Eye (tissue), 1 donor: ENCODE data around the gene APOBEC3F.
"Not testable (repeated sequence)": the region's sequence is repeated elsewhere in the genome, so short reads cannot be mapped to it uniquely, and the experiment has no call there.

Experiments
- DNase-seq: peaks from one replicate; pipeline ENCODE4 v3.0.0-alpha.2; 2015

Gene APOBEC3F

GRCh38 chr22:39028281-39028680 is 12.4 kb upstream of the APOBEC3F start:
- DNase-seq: no peak

DNA sequence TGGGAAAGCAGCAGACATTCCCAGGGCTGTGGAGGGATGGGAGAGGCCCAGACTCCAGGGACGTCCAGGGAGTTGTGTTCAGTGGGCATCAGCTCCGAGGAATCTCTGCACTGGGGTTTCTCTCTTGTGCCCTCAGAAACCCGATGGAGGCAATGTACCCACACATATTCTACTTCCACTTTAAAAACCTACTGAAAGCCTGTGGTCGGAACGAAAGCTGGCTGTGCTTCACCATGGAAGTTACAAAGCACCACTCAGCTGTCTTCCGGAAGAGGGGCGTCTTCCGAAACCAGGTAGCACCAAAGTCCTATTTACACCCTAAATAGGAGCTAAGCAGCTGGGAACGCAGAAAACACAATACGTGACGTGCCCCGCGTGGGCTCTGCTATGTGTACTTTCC is 11.4 kb upstream of the APOBEC3F start:
- DNase-seq: no peak

- DNase-seq: no peak
Measured at GRCh38 chr22:39030705-39031104, 10.0 kb upstream of the APOBEC3F start.

DNA sequence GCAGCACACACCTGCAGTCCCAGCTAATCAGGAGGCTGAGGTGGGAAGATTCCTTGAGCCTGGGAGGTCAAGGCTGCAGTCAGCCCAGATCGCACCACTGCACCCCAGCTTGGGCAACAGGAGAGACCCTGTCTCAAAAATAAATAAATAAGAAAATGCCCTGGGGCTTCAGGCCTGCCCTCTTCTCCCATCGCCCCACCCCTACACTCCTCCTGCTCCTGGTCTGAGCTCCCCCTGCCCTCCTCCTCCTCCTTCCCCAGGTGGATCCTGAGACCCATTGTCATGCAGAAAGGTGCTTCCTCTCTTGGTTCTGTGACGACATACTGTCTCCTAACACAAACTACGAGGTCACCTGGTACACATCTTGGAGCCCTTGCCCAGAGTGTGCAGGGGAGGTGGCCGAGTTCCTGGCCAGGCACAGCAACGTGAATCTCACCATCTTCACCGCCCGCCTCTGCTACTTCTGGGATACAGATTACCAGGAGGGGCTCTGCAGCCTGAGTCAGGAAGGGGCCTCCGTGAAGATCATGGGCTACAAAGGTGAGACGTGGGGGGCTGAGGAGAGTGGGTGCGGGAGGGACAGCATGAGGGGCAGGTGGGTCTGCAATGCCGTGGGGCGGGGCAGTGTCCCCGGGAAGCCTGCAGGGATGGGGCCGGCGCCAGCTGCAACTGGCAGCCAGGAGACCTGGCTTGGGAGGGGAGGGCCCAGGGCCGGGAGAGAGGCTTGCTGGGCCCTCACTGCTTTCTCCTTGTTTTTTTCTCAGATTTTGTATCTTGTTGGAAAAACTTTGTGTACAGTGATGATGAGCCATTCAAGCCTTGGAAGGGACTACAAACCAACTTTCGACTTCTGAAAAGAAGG is 9.0 kb upstream of the APOBEC3F start:
- DNase-seq: not testable (repeated sequence)

DNA sequence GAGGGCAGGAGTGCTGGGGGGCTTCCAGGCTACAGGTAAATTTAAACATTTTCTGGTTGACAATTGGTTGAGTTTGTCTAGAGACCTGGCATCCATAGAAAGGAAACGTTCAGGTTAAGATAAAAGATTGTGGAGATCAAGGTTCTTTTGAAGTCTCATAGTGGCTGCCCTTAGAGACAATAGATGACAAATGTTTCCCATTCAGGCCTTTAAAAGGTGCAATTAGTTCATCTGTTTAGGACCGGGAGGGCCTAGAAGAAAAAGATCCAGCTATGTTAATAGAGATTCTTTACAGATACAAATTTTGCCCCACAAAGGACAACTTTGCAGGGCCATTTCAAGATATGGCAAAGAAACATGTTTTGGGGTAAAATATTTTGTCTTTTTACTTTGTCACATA is 3.6 kb upstream of the APOBEC3F start:
- not testable (repeated sequence) for DNase-seq

- DNase-seq: no peak
Measured at GRCh38 chr22:39039306-39040126, 1.1 kb upstream of the APOBEC3F start.

GRCh38 chr22:39040155-39040537 is 518 bp upstream of the APOBEC3F start:
- DNase-seq: not testable (repeated sequence)

DNA sequence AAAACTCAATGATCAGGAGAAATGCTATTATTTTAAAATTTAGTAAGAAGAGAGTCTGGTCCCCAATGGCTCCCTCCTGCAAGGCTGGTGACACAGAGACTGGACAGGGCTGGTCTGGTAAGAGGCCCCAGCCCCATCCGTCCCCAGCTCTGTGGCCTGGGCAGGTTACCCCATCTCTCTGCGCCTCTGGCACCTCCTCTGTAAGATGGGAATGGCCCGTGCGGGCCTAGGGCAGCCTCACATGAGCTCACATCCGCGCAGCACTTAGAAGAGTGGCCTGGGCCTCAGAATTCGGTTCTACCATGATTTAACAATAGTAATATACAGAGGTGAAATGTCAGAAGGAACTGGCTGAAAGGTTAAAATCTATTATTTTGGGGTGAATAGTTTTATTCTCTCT is 1.2 kb downstream of the APOBEC3F start:
- DNase-seq: no peak

DNA sequence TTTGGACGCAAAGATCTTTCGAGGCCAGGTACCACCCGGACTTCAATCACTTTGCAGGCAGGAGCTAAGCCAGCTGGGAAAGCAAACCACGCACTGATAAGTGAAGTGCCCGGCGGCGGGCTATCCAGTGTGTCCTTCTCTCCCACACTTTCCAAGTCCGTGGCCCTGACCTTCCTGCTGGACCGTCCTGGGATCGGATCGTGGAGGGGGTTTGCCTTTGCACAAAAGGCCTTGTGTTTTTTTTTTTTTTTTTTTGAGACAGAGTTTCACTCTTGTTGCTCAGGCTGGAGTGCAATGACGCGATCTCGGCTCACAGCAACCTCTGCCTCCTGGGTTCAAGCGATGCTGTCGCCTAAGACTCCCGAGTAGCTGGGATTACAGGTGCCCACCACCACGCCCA is 2.4 kb downstream of the APOBEC3F start:
- not testable (repeated sequence) for DNase-seq

GRCh38 chr22:39045136-39045535 is 4.5 kb downstream of the APOBEC3F start:
- DNase-seq: not testable (repeated sequence)

DNA sequence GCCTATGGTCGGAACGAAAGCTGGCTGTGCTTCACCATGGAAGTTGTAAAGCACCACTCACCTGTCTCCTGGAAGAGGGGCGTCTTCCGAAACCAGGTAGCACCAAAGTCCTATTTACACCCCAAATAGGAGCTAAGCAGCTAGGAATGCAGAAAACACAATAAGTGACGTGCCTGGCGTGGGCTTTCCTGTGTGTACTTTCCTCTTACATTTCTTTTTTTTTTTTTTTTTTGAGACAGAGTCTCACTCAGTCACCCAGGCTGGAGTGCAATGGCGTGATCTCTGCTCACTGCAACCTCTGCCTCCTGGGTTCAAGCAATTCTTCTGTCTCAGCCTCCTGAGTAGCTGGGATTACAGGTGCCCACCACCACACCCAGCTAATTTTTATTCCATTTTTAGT is 8.8 kb downstream of the APOBEC3F start:
- not testable (repeated sequence) for DNase-seq

DNA sequence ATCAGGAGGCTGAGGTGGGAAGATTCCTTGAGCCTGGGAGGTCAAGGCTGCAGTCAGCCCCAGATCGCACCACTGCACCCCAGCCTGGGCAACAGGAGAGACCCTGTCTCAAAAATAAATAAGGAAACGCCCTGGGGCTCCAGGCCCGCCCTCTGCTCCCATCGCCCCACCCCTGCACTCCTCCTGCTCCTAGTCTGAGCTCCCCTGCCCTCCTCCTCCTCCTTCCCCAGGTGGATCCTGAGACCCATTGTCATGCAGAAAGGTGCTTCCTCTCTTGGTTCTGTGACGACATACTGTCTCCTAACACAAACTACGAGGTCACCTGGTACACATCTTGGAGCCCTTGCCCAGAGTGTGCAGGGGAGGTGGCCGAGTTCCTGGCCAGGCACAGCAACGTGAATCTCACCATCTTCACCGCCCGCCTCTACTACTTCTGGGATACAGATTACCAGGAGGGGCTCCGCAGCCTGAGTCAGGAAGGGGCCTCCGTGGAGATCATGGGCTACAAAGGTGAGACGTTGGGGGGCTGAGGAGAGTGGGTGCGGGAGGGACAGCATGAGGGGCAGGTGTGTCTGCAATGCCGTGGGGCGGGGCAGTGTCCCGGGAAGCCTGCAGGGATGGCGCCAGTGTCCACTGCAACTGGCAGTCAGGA is 11.3 kb downstream of the APOBEC3F start:
- not testable (repeated sequence) for DNase-seq

- no peak for DNase-seq
Measured at GRCh38 chr22:39055658-39056057, 15.0 kb downstream of the APOBEC3F start.

- DNase-seq: not testable (repeated sequence)
Measured at GRCh38 chr22:39061290-39061689, 20.6 kb downstream of the APOBEC3F start.

- DNase-seq: not testable (repeated sequence)
Measured at GRCh38 chr22:39061951-39062350, 21.3 kb downstream of the APOBEC3F start.

GRCh38 chr22:39063904-39064303 is 23.2 kb downstream of the APOBEC3F start:
- not testable (repeated sequence) for DNase-seq

DNA sequence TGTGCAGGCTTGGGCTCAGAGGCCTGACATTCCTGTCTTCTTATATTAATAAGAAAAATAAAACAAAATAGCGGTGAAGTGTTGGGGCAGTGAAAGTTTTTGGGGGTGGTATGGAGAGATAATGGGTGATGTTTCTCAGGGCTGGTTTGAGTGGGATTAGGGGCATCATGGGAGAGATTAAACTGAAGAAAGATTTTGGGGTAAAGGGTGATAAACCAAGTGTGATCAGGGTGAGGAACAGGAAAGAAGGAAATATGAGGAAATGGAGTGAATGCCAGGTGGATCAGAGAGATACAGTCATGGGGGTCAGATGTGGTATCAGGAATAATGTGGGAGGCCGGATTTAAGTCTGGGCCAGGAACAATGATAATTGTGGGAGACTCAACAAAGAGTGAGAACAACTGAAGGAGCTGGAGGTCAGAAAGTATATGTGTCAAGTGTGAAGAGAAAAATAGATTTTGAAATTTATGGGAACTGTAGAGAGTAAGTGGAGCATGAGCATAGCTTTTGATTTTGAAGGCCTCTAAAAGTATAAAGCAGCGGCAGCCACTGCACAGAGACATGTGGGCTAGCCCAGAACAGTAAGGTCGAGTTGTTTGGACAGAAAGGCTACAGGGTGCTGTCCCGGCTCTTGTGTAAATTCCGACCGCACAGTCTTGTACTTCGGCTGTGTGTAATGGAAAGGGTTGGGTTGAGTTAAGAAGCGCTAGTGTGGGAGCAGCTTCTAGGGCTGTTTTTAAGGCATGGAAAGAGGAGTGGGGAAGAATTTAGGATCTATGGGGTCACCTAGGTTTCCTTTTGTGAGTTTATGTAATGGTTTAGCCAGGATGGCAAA is 26.0 kb downstream of the APOBEC3F start:
- not testable (repeated sequence) for DNase-seq

DNA sequence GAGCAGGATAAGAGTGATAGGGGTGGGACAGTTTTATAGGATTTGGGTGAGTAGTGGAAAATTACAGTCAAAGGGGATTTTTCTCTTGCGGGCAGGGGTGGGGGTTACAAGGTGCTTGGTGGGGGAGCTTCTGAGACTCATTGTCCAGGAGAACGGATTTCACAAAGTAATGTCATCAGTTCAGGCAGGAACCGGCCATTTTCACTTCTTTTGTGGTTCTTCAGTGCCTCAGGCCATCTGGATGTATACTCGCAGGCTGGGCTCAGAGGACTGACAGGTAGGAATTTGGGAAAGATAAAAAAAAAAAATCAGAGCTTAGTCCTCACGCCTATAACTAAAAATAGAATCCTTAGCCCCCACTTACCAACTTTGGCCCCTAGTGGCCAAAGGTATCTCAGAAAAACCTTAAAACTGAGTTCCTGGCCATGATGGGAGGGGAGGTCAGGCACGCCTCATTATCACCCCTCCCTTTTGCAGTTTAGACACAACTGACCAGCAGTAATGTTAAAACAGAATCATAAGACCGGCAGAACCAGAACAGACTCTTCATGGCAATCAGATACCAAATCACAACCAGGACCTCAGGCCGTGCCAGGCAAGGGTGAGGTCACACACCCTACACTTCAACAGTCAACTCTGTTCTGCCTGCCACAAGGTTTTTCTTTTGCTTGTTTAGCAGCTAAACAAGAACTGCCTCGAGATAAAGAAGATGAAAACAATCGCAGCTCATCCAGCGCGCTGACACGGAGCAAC is 27.5 kb downstream of the APOBEC3F start:
- no peak for DNase-seq

DNA sequence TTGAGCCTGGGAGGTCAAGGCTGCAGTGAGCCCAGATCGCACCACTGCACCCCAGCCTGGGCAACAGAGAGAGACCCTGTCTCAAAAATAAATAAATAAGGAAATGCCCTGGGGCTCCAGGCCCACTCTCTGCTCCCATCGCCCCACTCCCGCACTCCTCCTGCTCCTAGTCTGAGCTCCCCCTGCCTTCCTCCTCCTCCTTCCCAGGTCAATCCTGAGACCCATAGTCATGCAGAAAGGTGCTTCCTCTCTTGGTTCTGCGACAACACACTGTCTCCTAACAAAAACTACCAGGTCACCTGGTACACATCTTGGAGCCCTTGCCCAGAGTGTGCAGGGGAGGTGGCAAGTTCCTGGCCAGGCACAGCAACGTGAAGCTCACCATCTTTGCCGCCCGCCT is 29.5 kb downstream of the APOBEC3F start:
- DNase-seq: no peak

DNA sequence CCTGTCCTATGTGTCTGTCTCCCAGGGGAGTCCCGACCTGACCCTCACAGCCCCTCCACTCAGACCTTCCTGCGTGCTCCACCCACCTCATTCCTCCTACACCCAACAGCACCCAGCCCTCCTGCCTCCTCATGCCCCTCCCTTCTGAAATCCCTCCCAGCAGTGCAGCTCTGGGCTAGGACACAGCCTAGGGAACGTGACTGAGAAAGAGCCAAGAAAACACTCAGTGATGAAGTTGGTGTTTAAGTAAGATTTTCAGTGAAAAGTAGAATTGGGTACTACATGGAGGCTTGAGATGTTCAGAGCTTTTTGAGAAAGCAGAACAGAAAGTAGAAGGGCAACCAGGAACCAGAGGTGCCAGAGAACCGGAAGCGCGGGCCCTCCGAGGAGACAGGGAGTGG is 31.9 kb downstream of the APOBEC3F start:
- not testable (repeated sequence) for DNase-seq

- DNase-seq: no peak
Measured at GRCh38 chr22:39073981-39074380, 33.3 kb downstream of the APOBEC3F start.
